NCI-H1436 (cell line): ENCODE results near the gene WDR55.
A peak's percentile ranks its signal among the peaks of the same experiment; 100 is the strongest.
"Not testable (repeated sequence)": the region's sequence is repeated elsewhere in the genome, so short reads cannot be mapped to it uniquely, and the experiment has no call there.

ENCODE experiments used
- DNase-seq: peaks from one replicate; lab custom pipeline; 2025; lab: John Stamatoyannopoulos, UW

WDR55 gene

DNA sequence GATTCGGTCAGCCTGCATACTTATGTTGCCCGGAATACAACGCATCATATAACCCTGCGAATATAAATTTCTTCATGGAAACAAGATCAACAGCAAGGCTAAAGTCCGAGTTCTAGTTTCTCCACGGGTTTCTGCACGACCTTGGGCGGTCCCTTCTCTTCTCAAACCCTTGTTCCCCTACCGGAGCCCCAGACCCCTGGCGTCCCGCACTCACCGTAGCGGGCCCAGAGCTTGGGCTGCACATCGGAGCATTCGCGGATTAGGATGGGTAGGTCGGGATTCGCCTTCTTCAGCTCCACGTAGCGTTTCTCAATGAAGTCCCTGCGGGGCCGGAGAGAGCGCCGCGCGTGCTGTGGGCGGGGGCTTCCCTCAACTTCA, 17.7 kb upstream of the WDR55 start:
- DNase-seq = no peak

GRCh38 chr5:140658870-140659269, 5.8 kb upstream of the WDR55 start:
- no peak for DNase-seq

DNA sequence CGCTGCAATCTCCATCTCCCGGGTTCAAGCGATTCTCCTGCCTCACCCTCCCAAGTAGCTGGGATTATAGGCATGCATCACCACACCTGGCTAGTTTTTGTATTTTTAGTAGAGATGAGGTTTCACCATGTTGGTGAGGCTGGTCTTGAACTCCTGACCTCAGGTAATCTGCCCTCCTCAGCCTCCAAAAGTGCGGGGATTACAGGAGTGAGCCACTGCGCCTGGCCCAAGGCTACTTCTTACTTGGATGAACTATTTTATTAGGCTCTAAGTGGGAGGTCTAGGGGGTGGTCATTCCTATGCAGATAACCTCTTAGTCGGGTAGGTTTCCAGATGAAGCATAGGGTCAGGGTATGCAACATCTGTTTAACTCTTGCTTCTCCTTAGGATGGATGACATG, 4.3 kb upstream of the WDR55 start:
- not testable (repeated sequence) for DNase-seq

DNA sequence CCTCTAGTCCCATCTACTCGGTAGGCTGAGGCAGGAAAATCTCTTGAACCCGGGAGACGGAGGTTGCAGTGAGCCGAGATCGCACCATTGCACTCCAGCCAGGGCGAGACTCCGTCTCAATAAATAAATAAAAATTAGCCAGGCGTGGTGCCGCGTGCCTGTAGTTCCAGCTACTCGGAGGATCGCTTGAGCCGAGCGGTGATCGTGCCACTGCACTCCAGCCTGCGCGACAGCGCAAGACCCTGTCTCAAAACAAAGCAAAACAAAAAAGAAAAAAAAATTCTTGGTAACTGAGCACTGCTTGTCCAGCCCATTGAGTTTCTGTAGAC, 710 bp upstream of the WDR55 start:
- DNase-seq = no peak

GRCh38 chr5:140671035-140671434, 6.3 kb downstream of the WDR55 start:
- DNase-seq = not testable (repeated sequence)

- DNase-seq = no peak
Observed at GRCh38 chr5:140671472-140672125, 6.9 kb downstream of the WDR55 start.

DNA sequence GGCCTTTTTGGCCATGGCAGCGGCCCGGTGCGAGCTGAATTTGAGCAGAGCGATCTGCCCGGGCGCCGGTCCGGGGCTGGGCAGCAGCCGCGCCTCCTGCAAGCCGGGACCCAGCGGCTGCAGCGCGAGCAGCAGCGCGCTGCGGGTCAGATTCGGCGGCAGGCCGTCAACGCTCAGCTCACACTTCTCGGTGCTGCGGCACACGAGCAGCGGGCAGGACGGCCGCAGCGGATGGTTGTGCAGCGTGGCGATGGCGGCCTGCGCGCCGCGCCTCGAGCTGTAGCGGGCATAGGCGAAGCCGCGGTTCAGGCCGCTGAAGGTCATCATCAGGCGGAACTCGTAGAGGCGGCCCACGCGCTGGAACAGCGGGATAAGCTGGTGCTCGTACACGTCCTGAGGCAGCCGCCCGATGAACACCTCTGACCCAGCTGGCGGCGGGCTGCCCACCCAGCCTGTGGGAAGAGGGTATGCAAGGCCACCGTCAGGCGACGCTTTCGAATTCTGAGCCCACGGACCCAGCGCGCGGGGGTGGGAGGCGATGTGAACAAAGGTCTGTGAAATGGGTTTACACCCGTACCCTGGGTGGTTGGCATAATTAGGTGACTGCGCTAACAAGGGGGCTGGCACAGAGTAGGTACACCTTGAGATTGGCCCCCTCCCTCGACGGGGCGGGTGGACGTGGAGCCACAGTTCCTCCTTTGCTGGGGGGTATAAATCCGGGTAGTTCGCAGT, 7.9 kb downstream of the WDR55 start:
- no peak for DNase-seq

DNA sequence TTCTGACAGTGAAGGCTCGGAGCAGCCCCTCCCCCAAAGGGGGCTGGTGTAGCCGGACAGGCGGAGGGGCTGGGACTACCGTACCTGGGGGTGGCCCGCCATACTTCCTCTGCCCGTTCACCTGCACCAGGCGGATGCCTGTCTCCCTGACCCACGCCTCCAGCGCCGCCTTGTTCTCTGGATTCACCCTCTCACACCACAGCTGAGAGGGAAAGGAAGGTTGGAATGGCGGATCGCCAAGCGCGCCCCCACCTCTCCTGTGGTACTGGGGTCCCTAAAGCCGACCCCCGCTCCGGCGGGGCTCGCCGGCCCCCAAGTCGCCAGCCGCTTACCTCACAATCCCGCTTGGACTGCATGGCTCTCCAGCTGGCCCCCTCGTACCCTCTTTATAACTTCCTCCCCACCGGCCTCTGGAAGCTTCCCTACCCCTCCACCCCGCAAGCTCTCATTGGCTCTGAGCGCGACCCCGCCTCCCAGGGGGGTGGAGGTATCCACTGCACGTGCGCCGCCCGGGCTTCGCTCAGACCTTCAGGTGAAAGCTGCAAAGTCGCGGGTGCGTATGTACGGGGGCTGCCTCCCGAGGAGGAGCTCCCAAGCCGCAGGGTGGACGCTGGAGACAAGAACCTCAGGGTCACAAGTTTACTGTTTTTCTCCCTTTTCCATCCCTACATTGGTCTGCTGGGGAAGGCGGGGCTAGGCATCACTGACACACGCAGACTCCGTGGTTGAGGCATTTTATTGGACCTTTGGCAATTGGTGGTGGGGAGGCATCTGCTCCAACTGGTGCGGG, 8.7 kb downstream of the WDR55 start, which contains the start of gene DND1:
DND1 (minus strand) TSS at position 390 of the 790 bp plus-strand sequence; CDS start at position 356, 34 bp downstream.
- DNase-seq = no peak

- no peak for DNase-seq
Observed at GRCh38 chr5:140674211-140674610, 9.5 kb downstream of the WDR55 start.

DNA sequence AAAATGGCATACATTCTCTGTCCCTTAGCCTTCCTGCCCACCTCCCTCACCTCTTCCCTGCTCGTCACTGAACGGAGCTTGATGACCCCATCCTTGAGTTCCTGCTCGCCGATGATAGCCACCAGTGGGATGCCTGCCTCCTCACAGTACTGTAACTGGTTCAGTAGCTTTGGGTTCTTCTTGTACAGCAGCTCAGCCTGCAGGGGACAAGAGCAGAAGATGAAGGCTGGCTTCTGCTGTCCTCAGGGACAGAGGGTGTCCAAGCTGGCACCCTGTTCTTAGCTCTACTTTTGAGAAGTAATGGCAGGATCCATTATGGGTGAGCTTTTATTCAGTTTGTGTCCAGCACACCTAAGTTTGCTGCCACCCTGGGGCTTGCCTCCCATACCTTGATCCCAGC, 9.9 kb downstream of the WDR55 start:
- no peak for DNase-seq

GRCh38 chr5:140677947-140678346, 13.2 kb downstream of the WDR55 start:
- DNase-seq = no peak

GRCh38 chr5:140678993-140679392, 14.3 kb downstream of the WDR55 start:
- DNase-seq = no peak

- no peak for DNase-seq
Observed at GRCh38 chr5:140690376-140690932, 25.8 kb downstream of the WDR55 start.

DNA sequence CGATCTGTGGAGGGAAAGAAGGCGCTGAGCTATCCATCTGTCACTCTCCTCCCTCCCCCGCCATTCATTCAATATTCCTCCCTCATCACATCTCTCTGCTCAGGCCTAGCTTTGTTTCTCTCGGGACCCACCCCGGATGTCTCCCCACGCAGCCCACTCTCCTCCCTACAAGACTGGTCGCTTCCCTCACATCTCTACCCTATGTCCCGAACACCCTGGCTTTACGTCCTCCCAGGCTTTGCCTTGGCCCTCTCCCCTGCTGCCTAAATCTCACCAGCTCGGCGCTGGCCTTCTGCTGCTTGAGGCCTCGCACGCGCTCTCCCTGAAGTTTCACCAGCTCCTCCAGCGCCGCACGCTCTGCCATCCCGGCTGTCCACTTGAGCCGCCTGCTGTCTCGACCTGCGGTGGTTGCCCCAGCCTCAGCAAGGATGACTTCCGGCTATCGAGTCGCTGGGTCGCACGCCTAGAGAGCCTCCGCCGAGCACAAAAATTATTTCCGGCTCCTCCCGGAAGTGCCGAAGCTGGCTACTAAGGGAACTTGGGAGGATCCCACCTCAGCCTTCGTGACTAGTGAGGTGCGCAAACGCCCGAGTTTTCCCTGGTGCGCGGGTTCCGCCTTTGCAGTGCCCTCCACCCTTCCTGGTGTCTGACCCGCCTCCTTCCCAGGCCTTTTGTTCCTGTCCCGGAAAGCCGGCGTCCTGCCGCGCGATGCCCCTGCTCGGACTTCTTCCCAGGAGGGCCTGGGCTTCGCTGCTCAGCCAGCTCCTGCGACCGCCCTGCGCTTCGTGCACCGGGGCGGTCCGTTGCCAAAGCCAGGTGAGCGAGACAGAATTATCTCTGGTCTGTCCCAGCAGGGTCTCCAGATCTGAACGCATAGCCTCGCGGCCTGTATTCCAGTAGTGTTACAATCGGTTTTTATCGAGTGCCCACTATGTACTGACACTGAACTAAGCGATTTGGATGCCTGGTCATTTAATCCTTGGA, 26.5 kb downstream of the WDR55 start, which contains the start of the genes HARS1 and HARS2:
HARS1 (minus strand) TSS at position 430 of the 984 bp plus-strand sequence; CDS start at position 364, 66 bp downstream.
HARS2 (plus strand) TSS at position 515 of the 984 bp plus-strand sequence; CDS start at position 709, 194 bp downstream.
- DNase-seq = peak; percentile 92

DNA sequence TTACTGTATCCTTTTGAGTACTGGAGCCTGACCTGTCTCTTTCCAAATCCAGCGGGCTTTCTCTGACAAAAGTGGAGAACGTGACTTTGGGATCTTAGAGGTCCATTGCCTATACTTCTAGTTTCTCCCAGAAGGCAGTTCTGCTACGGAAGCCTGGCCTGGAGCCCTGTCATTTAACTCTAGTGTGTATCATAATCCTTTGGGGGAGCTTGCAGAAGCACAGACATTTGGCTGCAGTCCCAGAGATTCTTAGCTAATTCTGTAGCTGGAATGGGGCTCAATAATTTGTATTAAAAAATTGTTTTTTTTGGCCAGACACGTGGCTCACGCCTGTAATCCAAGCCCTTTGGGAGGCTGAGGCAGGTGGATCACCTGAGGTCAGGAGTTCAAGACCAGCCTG, 29.6 kb downstream of the WDR55 start:
- DNase-seq = no peak

- no peak for DNase-seq
Observed at GRCh38 chr5:140696891-140697492, 32.3 kb downstream of the WDR55 start.

GRCh38 chr5:140700177-140701144, 35.8 kb downstream of the WDR55 start, which contains the start of gene ZMAT2:
TSS of gene ZMAT2 (plus strand) at chr5:140700447. CDS start at chr5:140700461, 14 bp downstream.
- DNase-seq = peak; percentile 95

DNA sequence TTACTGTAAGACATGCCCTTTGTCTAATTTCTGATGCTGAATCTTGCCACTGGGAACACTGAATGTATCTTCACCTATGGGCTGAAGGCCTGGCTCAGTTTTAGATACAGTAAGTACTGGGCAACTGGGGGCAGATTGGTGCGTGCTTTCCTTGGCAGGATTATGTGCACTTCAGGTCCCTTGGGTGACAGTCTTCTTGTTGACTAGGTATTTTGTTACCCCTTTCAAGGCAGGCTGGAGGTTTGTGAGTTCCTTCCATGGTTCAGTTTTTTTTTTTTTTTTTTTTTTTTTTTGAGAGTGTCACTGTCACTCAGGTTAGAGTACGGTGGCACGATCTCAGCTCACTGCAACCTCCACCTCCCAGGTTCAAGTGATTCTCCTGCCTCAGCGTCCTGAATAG, 43.1 kb downstream of the WDR55 start:
- no peak for DNase-seq

DNA sequence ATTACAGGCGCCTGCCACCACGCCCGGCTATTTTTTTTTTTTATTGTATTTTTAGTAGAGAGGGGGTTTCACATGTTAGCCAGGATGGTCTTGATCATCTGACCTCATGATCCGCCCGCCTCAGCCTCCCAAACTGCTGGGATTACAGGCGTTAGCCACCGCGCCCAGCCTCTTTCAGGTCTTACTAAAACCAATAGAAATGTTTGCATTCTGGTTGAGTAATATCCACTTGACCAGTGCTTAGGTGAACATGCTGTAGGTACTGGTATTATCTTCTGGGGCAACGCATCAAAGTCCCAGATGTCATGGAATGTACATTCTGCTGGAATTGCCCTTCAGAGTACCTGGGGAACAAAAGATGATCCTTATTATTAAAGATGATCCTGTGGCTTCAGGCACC, 44.1 kb downstream of the WDR55 start:
- DNase-seq = not testable (repeated sequence)
